Activated naive CD4-positive, alpha-beta T cell treated with anti-CD3 and anti-CD28 coated beads, Interleukin-2, amount 10 ng/mL, durations not matched to agents 7 days and 5 days (primary cell): ENCODE results near the gene NPSR1.
A peak's percentile ranks its signal among the peaks of the same experiment; 100 is the strongest.

ENCODE experiments used
- CTCF ChIA-PET: fragments of 350-600 bp; sonication (Branson Sonifier 250); formaldehyde crosslinking; loops from one replicate; lab custom pipeline; 2021; ENCODE audit warnings: antibody characterized with exemption; lab: Charles Lee
- DNase-seq: peaks from one replicate; pipeline ENCODE4 v3.0.0-alpha.2; 2020
- H3K27ac Mint-ChIP-seq: one replicate; pipeline ENCODE4 v1.8.0; 2021; ENCODE audit warnings: mild to moderate bottlenecking, moderate library complexity, mixed read lengths
- H3K27me3 Mint-ChIP-seq: one replicate; pipeline ENCODE4 v1.8.0; 2021; ENCODE audit warnings: mild to moderate bottlenecking, mixed read lengths
- H3K36me3 Mint-ChIP-seq: one replicate; pipeline ENCODE4 v1.8.0; 2021; ENCODE audit warnings: mixed read lengths
- H3K4me1 Mint-ChIP-seq: one replicate; pipeline ENCODE4 v1.8.0; 2021; ENCODE audit warnings: mixed read lengths
- H3K4me3 Mint-ChIP-seq: one replicate; pipeline ENCODE4 v1.8.0; 2021; ENCODE audit warnings: mild to moderate bottlenecking, moderate library complexity, mixed read lengths
- H3K9me3 Mint-ChIP-seq: one replicate; pipeline ENCODE4 v1.8.0; 2021; ENCODE audit warnings: mixed read lengths

NPSR1 gene

GRCh38 chr7:34823650-34824258, 165.7 kb downstream of the NPSR1 start:
- H3K4me1 Mint-ChIP-seq: no peaks in the 10 kb centered on the region
- no peaks in the 10 kb centered on the region for H3K36me3 Mint-ChIP-seq
- peak; percentile 70 for DNase-seq
- CTCF ChIA-PET: interaction anchor here (0.7 to 1.2 kb wide), 5 partner anchors 11 to 212 kb away, joined by 3 to 5 read pairs (median 3); no protein-coding TSS in a partner anchor
- no peaks in the 10 kb centered on the region for H3K9me3 Mint-ChIP-seq
- H3K27ac Mint-ChIP-seq: no peak overlapping the region
- no peaks in the 10 kb centered on the region for H3K27me3 Mint-ChIP-seq
- no peak overlapping the region for H3K4me3 Mint-ChIP-seq

DNA sequence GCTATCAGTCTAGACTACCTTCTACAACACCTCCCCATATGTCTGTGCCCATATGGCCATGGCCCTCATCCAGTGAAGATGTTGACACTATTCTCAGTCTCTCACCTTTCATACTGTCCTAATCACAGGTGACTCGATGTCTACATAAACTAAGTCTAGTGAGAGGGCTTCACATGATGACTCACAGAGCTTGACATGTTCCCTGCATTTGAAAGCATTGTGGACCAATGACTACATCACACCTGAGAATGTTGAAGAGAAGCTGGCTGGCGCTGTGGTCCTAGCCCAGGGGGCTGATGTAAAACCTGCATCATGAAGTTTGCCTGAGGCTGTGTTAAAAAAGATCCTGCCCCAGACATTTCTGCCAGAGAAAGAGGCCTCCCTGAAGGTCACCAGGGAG, 167.2 kb downstream of the NPSR1 start:
- no peaks in the 10 kb centered on the region for H3K36me3 Mint-ChIP-seq

DNA sequence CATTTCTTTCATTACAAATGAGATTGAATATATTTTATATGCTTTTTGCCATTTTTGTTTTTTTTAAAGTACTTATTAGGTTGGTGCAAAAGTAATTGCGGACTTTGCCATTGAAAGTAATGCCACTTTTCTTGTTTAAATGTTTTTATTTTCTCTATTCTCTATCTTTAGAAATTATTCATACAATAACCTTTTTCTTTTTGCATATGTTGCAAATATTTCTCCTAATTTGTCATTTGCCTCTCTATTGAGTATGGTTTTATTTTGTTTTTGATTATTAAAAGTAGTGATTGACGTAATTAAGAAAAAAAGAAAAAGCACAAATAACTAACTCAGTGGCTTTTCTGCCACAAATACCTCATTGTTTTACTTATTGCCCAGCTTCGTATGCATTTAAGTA, 172.4 kb downstream of the NPSR1 start:
- Mint-ChIP-seq H3K27me3 (peaks cover 3% of the 10 kb centered on the region), H3K4me3 (no peak overlapping the region), H3K4me1 (no peaks in the 10 kb centered on the region), H3K9me3 (no peaks in the 10 kb centered on the region), H3K27ac (no peak overlapping the region), H3K36me3 (no peaks in the 10 kb centered on the region)
- CTCF ChIA-PET: no interaction called here
- no peak for DNase-seq

More for the DNA sequence above, 167.2 kb downstream of the NPSR1 start:
- DNase-seq: no peak
- H3K27ac Mint-ChIP-seq: no peak overlapping the region
- no peaks in the 10 kb centered on the region for H3K9me3 Mint-ChIP-seq
- H3K4me1 Mint-ChIP-seq: no peaks in the 10 kb centered on the region
- peaks cover 3% of the 10 kb centered on the region for H3K27me3 Mint-ChIP-seq
- CTCF ChIA-PET: no interaction called here
- no peak overlapping the region for H3K4me3 Mint-ChIP-seq

GRCh38 chr7:34831436-34831835, 173.4 kb downstream of the NPSR1 start:
- DNase-seq: no peak
- Mint-ChIP-seq H3K9me3 (no peaks in the 10 kb centered on the region), H3K27me3 (peaks cover 3% of the 10 kb centered on the region), H3K4me3 (no peak overlapping the region), H3K36me3 (no peaks in the 10 kb centered on the region), H3K27ac (no peak overlapping the region), H3K4me1 (no peaks in the 10 kb centered on the region)
- CTCF ChIA-PET: no interaction called here

GRCh38 chr7:34832020-34832419, 174.0 kb downstream of the NPSR1 start:
- no peak for DNase-seq
- Mint-ChIP-seq H3K4me1 (no peaks in the 10 kb centered on the region), H3K27me3 (peaks cover 3% of the 10 kb centered on the region), H3K27ac (no peak overlapping the region), H3K9me3 (no peaks in the 10 kb centered on the region), H3K4me3 (no peak overlapping the region), H3K36me3 (no peaks in the 10 kb centered on the region)
- CTCF ChIA-PET: no interaction called here

- peaks cover 2% of the 10 kb centered on the region for H3K4me1 Mint-ChIP-seq
- no peak overlapping the region for H3K27ac Mint-ChIP-seq
- DNase-seq: no peak
- no peaks in the 10 kb centered on the region for H3K36me3 Mint-ChIP-seq
- no peak overlapping the region for H3K4me3 Mint-ChIP-seq
- H3K9me3 Mint-ChIP-seq: no peaks in the 10 kb centered on the region
- no peaks in the 10 kb centered on the region for H3K27me3 Mint-ChIP-seq
- CTCF ChIA-PET: interaction anchor here (1.1 kb wide), 1 partner anchor 13 kb away, joined by 3 read pairs; no protein-coding TSS in a partner anchor
Observed at GRCh38 chr7:34835901-34836600, 178.0 kb downstream of the NPSR1 start.

- DNase-seq: no peak
- CTCF ChIA-PET: no interaction called here
- Mint-ChIP-seq H3K4me3 (no peak overlapping the region), H3K36me3 (no peaks in the 10 kb centered on the region), H3K9me3 (no peaks in the 10 kb centered on the region), H3K27ac (no peak overlapping the region), H3K27me3 (no peaks in the 10 kb centered on the region), H3K4me1 (peaks cover 2% of the 10 kb centered on the region)
Observed at GRCh38 chr7:34837316-34837715, 179.3 kb downstream of the NPSR1 start.

- no peaks in the 10 kb centered on the region for H3K27me3 Mint-ChIP-seq
- no peaks in the 10 kb centered on the region for H3K36me3 Mint-ChIP-seq
- no peak for DNase-seq
- peaks cover 2% of the 10 kb centered on the region for H3K4me1 Mint-ChIP-seq
- H3K27ac Mint-ChIP-seq: no peak overlapping the region
- no peak overlapping the region for H3K4me3 Mint-ChIP-seq
- CTCF ChIA-PET: no interaction called here
- no peaks in the 10 kb centered on the region for H3K9me3 Mint-ChIP-seq
Observed at GRCh38 chr7:34837801-34838201, 179.8 kb downstream of the NPSR1 start.

GRCh38 chr7:34838329-34838728, 180.3 kb downstream of the NPSR1 start:
- CTCF ChIA-PET: no interaction called here
- Mint-ChIP-seq H3K36me3 (no peaks in the 10 kb centered on the region), H3K9me3 (no peaks in the 10 kb centered on the region), H3K27me3 (no peaks in the 10 kb centered on the region), H3K4me3 (no peak overlapping the region), H3K4me1 (peaks cover 2% of the 10 kb centered on the region), H3K27ac (no peak overlapping the region)
- no peak for DNase-seq

GRCh38 chr7:34839645-34840044, 181.6 kb downstream of the NPSR1 start:
- Mint-ChIP-seq H3K27ac (no peak overlapping the region), H3K9me3 (no peaks in the 10 kb centered on the region), H3K27me3 (no peaks in the 10 kb centered on the region), H3K36me3 (no peaks in the 10 kb centered on the region), H3K4me1 (peaks cover 2% of the 10 kb centered on the region), H3K4me3 (no peak overlapping the region)
- CTCF ChIA-PET: no interaction called here
- no peak for DNase-seq

- H3K4me1 Mint-ChIP-seq: peaks cover 2% of the 10 kb centered on the region
- no peak for DNase-seq
- no peak overlapping the region for H3K4me3 Mint-ChIP-seq
- no peaks in the 10 kb centered on the region for H3K9me3 Mint-ChIP-seq
- H3K27me3 Mint-ChIP-seq: no peaks in the 10 kb centered on the region
- CTCF ChIA-PET: no interaction called here
- H3K27ac Mint-ChIP-seq: no peak overlapping the region
- H3K36me3 Mint-ChIP-seq: no peaks in the 10 kb centered on the region
Observed at GRCh38 chr7:34840176-34840785, 182.3 kb downstream of the NPSR1 start.

DNA sequence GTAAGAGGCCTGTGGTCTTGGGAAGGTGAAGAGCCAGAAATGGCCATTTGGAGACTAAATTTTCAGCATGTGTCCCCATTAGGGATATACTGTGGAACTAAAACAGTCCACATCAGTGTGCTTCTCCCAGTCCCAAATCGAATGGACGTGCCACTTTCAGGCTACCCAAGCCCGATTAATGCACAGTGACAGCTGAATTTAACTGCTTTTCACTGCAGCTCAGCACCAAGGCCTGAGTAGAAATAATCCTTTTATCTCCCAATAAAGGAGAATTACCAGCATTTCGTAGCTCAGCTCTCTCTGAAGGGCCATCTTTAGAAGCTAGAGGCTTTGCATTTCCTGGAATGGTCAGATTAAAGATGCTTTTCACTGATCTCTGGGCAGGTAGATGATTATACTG, 183.3 kb downstream of the NPSR1 start:
- Mint-ChIP-seq H3K9me3 (no peaks in the 10 kb centered on the region), H3K27ac (no peak overlapping the region), H3K4me1 (peaks cover 2% of the 10 kb centered on the region), H3K4me3 (no peak overlapping the region), H3K36me3 (no peaks in the 10 kb centered on the region), H3K27me3 (no peaks in the 10 kb centered on the region)
- CTCF ChIA-PET: interaction anchor here (0.6 kb wide), 1 partner anchor 68 kb away, joined by 3 read pairs; no protein-coding TSS in a partner anchor
- DNase-seq: no peak

- H3K27ac Mint-ChIP-seq: no peak overlapping the region
- no peaks in the 10 kb centered on the region for H3K9me3 Mint-ChIP-seq
- no peaks in the 10 kb centered on the region for H3K36me3 Mint-ChIP-seq
- CTCF ChIA-PET: no interaction called here
- peaks cover 2% of the 10 kb centered on the region for H3K4me1 Mint-ChIP-seq
- no peak for DNase-seq
- H3K27me3 Mint-ChIP-seq: no peaks in the 10 kb centered on the region
- H3K4me3 Mint-ChIP-seq: no peak overlapping the region
Observed at GRCh38 chr7:34842782-34843181, 184.8 kb downstream of the NPSR1 start.

DNA sequence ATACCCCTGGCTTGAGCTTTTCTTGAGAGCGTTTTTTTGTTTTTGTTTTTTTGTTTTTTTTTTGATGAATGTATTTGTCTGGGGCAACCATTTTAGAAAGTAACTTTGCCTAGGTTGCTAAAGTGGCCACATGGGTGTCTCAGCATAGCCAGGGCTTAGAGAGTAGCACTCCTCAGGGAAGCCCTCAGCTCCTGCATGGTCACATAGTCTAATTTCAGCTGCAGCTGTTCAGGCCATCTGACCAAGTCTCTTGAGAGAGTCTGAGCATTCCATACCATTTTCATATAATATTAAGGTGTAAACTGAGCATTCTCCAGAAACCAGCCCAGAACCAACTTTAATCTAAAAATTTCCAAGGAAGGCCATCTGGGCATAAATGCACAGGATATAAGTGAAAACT, 186.4 kb downstream of the NPSR1 start:
- Mint-ChIP-seq H3K27me3 (no peaks in the 10 kb centered on the region), H3K4me1 (no peaks in the 10 kb centered on the region), H3K36me3 (no peaks in the 10 kb centered on the region), H3K4me3 (no peak overlapping the region), H3K9me3 (no peaks in the 10 kb centered on the region), H3K27ac (no peak overlapping the region)
- CTCF ChIA-PET: no interaction called here
- no peak for DNase-seq
